GM12872 (cell line): Measurements from ENCODE around the gene GRSF1.

ENCODE experiments used
- TF ChIP-seq, protein P1 (sequence below): IDR thresholded peaks from 3 replicates; pipeline ENCODE4 v1.5.1; 2011; ENCODE audit warnings: low read depth, mild to moderate bottlenecking, low read length, moderate library complexity; ENCODE audit not compliant: insufficient read depth

The GRSF1 gene

DNA sequence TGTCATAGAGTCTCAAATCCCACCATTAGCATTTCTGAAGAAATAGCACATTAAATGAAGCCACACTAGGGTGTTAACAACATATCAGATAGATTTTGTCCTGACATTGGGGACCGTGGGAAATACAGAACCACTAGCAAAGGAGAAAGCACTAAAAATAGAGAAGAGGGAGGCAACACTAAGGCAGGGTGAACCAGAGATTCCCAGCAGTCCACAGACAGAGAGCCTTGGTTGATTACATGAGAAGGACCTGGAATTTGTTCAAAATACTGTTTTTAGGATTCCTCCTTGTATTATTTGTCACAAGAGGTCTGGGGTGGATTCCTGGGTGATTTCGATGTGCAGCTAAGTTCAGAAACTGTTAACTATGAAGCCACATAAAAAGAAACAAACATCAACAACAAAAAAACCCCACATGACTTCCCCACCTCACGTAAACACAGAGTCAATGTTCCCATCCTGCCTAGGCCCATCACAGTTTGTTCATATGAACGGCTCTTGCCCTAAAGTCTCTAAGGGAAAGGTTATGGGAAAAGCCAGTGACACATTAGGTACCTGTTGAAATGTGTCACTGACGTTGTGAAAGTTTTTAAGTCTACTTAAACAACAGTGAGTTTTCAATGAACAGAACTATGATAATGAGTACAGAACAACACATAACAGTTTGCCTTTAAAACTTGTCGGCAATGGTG, 23.6 kb upstream of the GRSF1 start:
- TF ChIP-seq, protein P1, sequence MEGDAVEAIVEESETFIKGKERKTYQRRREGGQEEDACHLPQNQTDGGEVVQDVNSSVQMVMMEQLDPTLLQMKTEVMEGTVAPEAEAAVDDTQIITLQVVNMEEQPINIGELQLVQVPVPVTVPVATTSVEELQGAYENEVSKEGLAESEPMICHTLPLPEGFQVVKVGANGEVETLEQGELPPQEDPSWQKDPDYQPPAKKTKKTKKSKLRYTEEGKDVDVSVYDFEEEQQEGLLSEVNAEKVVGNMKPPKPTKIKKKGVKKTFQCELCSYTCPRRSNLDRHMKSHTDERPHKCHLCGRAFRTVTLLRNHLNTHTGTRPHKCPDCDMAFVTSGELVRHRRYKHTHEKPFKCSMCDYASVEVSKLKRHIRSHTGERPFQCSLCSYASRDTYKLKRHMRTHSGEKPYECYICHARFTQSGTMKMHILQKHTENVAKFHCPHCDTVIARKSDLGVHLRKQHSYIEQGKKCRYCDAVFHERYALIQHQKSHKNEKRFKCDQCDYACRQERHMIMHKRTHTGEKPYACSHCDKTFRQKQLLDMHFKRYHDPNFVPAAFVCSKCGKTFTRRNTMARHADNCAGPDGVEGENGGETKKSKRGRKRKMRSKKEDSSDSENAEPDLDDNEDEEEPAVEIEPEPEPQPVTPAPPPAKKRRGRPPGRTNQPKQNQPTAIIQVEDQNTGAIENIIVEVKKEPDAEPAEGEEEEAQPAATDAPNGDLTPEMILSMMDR, result no peak

DNA sequence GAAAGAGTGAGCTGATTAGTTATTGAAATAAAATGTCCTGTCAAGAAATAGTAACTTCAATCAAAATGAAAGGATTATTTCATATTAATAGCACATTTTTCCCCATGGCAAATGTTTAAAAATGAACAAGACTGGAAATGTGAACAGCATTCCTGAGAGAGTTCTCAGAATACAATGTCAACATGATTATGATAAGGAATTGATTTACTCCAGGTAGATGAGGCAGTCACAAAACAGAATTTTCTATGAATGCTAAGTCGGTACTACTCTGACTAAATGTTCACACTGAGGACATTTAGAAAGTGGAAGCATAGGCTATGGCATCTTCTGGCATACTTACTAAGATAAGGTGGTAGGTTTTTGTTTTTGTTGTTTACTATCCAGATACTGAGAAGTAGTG, 19.4 kb upstream of the GRSF1 start:
- TF ChIP-seq, protein P1, result no peak

DNA sequence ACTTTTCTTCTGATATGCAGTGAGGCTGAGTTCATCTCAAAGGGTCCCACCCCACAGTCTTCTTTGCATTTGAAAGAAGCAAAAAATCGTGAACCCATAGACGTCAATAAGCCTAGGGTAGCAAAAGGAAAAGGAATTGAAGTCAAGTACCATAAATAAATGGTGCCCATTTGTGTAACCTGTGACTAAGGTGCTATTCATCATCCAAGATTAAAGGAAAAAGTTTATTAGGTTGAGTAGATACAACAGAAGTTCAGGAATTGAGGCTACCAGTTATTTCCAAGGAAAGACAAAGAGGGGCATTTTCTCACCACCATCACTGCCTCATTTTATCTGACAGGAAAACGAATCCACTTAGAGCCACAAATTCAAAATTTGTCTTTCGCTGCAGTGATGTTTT, 18.8 kb upstream of the GRSF1 start:
- TF ChIP-seq, protein P1, result no peak

DNA sequence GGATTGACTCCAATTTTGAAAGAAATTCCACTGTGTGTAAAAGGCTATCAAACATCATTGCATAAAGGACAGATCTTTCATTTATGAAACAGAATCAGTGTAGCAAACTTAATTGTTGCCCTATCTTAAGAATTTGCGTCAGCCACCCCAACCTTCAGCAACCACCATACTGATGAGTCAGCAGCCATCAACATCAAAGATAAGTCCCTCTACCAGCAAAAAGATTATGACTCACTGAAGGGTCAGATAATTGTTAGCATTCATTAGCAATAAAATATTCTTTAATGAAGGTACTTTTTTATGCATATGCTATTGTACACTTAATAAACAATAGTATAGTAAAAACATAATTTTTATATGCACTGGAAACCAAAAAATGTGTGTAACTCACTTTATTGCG, 15.8 kb upstream of the GRSF1 start:
- TF ChIP-seq, protein P1, result no peak

DNA sequence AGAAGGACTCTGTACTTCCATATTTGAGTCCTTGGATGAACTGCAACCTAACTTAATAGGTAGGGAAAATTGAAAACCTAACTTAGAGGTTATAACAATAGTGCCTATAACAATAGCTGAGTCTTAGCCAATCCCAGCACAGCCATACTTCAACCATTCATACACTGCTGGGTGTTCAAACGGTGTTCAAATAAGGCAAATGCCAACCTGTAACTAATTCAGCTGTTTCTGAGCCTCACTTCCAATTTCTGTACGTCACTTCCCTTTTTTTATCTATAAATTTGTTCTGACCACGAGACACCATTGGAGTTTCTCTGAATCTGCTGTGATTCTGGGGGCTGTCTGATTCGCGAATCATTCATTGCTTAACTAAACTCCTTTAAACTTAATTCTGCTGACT, 9.6 kb upstream of the GRSF1 start:
- TF ChIP-seq, protein P1, result no peak

DNA sequence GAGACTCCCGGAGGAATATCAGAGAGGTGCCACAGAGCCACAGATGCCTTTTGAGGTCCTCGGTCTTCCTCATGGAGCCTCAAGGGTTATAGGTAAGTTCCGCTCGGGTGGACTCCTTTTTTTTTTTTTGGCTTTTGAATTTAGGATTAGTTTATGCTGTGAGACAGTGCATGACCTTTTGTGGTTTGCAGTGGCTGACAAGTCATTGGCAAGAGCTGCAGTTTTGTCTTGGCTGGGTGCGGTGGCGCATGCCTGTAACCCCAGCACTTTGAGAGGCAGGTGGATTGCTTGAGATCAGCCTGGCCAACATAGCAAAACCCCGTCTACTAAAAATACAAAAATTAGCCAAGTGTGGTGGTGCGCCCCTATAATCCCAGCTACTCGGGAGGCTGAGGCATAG, 4.5 kb upstream of the GRSF1 start:
- TF ChIP-seq, protein P1, result no peak

DNA sequence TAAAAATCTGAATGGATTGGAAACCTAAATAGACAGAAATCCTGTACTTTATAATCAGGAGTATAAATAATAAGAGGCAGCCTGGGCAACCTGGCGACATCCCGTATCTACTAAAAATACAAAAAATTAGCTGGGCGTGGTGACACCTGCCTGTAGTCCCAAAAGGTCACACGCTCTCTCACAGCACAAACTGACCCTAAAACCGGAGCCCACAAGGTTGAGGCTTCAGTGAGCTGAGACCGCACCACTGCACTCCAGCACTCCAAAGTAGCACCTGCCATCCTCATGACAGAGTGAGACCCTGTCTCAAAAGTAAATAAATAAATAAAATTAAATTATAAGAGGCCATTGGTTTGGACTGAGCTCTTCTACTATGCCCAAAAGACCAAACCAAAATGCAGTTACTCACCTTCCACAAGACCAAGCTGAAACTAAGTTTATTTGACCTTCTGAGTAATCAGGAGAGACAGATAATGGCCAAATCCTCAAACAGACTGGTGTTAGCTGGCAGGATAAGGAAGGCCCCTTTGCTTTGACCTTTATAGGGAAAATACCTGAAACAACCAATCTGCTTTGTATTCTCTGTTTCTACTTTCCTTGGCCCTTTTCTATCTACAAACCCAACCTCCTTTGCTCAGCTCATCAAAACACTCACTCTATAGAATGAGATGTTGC, 3.2 kb upstream of the GRSF1 start:
- TF ChIP-seq, protein P1, result no peak
